ENCODE data around the gene CPNE5.

CPNE5 gene

GRCh38 chr6:36758516-36759147 lies 80.6 kb downstream of the CPNE5 start:
- peak; percentile 70 for DNase-seq

DNA sequence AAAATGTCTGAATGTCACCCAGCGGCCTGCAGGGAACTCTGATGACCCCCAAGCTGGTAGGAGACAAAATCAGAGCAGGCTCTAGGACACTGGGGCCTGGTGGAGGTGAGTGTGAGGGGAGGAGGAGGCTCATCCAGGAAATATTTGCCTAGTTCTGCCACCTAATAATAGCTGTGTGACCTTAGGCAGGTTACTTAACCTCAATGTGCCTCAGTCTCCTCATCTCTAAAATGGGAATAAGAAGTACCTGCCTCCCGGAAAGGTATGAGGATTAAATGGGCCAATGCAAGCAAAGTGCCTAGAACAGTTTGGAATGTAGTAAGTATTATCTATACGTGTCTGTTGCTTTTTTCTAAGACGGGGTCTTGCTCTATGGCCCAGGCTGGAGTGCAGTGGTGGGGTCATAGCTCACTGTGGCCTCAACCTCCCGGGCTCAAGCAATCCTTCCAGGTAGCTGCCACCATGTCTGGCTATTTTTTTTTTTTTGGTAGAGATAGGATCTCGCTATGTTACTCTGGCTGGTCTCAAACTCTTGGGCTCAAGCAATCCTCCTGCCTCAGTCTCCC lies 81.2 kb downstream of the CPNE5 start:
- DNase-seq: no peak

DNA sequence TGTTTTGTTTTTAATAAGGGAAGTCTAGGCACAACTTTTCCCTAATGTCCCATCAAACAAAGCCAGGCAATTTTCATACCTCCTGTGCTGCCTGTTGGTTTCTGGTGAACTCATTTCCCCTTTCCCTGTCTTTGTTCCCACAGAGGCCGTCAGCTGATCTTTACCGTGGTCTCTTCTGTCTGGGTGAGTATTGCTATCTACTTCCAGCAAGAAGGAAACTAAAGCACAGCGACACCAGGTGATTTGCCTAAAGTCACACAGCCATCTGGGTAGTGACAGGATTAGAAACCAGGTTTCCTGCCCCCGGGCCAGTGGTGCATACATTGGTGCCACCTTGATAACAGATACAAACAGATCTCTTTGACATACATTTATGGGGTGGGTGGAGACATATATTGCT lies 82.0 kb downstream of the CPNE5 start:
- DNase-seq: no peak

DNA sequence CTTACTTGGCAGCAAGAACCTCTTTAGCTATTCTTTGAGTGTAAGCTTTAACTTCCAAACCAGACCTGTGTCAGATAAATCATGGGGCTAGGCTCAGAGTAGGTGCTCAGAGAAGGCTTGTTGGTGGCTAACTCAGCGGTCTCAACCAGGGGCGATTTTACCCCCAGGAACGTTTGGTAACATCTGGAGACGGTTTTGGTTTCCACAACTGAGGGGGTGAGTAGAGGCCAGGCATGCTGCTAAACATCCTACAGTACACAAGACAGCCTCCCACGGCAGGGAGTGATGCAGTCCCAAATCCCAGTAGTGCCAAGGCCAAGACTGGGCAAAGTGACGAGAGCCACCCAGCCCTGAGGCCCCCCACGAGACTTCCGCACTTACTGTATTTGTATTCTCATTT lies 82.5 kb downstream of the CPNE5 start:
- no peak for DNase-seq

DNA sequence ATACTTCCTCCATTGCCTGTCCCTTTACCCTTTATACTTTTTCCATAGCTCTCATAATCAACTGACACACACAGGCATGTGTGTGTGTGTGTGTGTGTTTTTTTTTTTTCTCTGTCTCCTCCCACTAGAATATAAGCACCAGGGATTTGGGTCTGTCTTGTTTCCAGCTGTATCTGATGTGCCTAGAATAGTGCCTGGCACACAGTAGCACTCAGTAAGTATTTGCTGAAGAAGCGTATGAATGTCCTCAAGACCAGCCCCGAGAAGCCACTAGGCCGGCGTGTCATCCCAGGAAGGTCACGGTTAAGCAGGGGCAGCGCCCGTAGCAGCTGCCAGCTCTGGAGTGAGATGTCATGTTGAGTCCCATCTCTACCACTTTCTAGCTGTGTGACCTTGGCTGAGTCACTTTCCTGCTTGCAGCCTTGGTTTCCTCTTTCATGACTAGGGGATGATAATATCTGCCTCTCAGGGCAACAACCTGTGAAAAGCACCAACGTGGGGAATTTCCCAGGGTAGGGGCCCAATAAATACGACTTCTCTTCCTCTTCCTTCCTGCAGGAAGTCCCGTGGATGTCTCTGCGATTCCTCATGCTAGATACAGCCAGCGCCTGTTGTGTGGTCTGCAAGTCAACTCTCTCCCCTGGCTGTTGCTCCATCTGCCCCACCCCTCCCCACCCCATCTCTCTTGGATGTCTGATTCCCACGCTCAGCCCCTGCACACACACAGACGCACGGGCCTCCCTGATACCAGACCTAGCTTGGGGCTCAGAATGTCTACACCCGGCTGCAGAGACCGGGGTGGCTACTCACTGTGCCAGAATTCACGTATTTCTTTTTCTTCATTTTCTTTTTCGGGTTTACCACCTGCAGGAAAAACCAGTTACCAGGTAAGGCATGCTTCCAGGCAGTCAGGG lies 83.6 kb downstream of the CPNE5 start:
- DNase-seq: peak; percentile 60

- no peak for DNase-seq
Observed at GRCh38 chr6:36754582-36755434, 84.4 kb downstream of the CPNE5 start.

DNA sequence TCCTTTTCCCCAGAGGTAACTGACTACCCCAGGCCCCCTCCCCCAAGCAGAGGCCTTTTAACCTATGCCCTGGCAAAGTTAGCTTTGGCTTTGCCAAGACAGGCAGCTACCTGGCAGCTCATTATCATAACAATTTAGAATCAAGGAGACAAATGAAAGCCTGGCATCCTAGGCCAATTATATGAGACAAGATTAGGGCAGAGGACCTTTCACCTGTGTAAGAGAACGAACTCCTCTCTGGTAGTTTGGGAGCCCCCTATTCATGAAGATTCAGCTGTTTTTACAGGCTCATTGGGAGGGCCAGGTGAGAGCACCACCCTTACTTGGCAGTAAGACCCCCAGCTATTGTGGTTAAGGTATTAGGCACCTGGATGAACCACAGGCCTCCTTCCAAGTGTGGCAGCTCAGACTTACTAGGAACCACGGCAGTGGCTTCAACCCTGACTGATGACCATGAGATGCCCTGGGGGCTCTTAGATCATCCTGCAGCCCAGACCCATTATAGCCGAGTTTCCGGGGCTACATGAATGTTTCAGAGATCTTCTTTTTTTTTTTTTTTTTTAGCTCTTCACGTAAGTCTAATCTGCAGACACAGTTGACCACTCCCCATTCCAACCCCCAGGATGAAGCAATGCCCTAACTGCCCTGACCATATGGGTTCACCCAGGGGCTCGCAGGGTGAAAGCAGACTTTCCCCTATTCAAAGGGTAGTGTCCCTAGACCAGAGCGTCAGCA lies 85.4 kb downstream of the CPNE5 start:
- peak; percentile 69 for DNase-seq

DNA sequence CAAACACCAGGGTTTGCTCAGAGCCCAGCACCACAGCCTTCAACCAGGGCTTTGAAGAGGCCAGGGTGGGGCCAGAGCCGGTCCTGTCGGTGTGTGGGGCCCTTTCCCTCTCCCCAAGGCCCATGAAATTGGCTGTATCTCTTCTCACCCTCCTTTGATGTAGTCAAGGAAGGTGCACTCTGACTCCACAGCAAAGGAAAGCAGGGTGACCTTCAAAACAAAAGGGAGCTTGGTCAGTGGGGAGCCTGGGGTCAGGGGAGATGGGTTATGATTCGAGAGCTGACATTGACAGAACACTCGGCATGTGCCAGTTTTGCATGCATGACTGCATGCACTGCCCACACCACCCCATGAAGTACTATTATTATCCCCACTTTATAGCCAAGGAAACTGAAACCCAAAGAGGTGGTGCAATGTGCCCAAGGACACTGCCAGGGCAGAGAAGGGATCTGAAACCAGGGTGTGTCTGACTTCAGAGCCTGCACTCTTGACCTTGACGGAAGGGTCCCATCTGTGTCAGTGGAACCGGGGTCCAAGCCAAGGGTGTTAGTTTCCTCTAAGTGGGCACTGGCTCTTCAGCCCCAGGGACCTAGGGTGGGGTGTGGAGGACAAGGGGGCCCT lies 86.2 kb downstream of the CPNE5 start:
- DNase-seq: peak; percentile 90

- peak; percentile 82 for DNase-seq
Observed at GRCh38 chr6:36752187-36752885, 86.9 kb downstream of the CPNE5 start.

GRCh38 chr6:36751833-36752186 lies 87.4 kb downstream of the CPNE5 start:
- no peak for DNase-seq

- no peak for DNase-seq
Observed at GRCh38 chr6:36751091-36751490, 88.2 kb downstream of the CPNE5 start.

DNA sequence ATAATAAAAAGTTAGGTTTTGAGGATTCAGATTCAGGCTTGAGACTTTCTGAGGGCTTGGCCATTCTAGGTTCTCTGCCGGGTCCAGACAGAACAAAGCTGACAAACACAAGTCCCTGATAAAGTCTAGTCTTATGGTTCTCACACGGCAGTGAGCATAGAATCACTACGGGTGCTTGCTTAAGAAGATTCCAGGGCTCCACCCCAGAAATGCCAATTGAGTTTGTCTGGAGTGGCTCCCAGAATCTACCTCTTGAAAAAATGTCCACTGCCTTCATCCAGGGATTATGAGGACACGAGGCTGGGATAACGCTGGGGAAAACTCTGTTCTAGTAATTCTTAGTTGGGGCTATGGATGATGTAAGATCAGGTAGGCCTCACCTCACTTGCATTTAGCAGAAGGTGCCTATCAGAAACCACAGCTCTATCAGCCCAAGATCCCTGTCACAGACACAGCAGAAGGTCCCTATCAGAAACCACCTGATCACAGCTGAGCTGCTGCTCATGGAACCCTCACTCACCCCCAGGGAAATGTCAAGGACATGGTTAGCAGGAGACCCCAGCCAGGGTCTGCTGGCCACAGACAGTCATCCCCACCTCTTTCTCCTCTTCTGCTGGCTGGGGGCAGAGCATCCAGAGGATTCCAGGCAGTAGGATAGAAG lies 89.3 kb downstream of the CPNE5 start:
- DNase-seq: no peak

DNA sequence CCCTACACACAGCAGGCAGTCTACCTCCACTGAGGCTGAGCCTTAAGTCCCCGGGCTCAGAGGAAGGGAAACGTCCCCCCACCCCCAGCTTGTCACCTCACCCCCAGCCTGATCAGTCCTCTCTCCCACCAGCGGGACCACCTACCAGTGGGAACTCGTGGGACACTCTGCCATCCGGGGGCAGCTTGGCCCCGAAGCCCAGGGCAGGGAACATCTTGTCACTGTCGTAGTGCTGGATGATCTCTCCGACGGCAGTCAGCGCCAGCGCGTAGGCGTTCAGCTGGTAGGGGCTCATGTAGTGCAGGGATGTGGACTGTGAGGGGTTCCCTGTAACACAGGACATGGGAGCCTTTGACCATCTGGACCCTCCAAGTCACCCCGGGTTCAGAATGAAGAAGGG lies 93.0 kb downstream of the CPNE5 start:
- DNase-seq: no peak

DNA sequence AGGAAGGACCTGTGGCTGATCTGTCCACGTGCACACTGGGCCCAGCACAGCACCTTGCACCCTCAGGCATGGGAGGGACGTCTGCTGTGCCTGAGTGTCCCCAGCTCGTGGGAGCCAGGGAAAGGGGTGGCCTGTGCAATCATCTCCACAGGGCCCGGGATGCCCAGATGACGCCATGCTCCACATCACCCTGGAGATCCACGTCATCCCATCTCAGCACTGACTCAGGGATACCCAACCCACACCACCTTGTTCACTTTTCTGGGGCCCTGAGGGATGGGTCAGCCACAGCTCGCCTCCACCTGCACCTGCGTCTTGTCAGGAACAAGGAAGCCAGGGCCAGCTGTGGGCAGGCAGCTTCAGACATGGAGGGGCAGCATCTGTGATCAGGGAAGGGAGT lies 93.4 kb downstream of the CPNE5 start:
- no peak for DNase-seq

DNA sequence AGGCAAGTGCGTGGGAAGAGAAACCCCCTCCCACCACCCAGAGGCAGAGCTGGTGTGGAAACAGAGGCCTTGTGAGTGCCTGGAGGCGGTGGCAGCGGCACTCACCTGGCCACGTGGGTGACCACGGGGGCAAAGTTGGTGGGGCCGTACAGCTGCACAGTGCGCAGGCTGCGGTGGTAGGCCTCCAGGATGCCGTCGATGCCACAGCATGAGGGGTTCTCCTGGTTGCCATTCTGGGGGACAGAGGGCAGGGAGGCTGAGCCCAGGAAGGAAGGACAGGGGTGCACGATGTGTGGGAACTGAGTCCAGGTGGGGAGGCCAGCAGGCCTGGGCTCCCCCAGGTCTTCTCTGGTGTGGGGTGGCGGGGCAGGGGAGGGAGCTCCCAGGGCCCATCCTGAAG lies 94.0 kb downstream of the CPNE5 start:
- no peak for DNase-seq

GRCh38 chr6:36744304-36744673 lies 95.0 kb downstream of the CPNE5 start:
- no peak for DNase-seq

GRCh38 chr6:36743538-36744303 lies 95.5 kb downstream of the CPNE5 start:
- DNase-seq: no peak

GRCh38 chr6:36743032-36743431 lies 96.2 kb downstream of the CPNE5 start:
- DNase-seq: no peak

GRCh38 chr6:36742146-36742545 lies 97.1 kb downstream of the CPNE5 start:
- no peak for DNase-seq

DNA sequence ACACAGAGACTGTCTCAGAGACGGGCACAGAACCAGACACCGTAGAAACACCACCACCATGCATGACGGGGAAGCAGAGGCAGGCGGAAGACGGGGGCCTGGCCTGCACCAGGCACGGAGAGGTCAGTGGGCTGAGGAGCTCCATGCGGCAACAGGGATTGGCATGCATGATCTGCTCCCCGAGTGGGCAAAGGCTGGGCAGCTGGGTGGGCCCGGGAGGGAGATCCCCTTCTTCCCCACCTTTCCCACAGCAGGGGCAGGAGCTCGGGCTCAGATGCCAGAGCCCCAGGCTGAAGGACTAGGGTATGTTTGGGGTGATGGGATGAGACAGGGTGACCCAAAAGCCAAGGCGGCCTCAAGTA lies 98.4 kb downstream of the CPNE5 start:
- no peak for DNase-seq
